Measurements from ENCODE around the gene RASA4B. TPM values are rescaled to one million over a fixed set of nuclear protein-coding genes. Genes with fewer than 3 reads are reported as not detected.
"Not testable (repeated sequence)": the region's sequence is repeated elsewhere in the genome, so short reads cannot be mapped to it uniquely, and the experiment has no call there.

Gene RASA4B
- total and polyA plus RNA-seq, 2 donors, result 6.1 to 19.9 TPM

GRCh38 chr7:102474116-102474515, 43.5 kb downstream of the RASA4B start:
- not testable (repeated sequence) for DNase-seq (ENCODE audit: extremely low spot score); H3K36me3 ChIP-seq (ENCODE audit: insufficient read depth); H3K4me1 ChIP-seq (ENCODE audit: insufficient read depth); H3K4me3 ChIP-seq (ENCODE audit: low read depth, low read length); H3K27ac ChIP-seq (ENCODE audit: low read depth)
- 80% methylated on average over 13 of the region's 14 CpGs for WGBS

DNA sequence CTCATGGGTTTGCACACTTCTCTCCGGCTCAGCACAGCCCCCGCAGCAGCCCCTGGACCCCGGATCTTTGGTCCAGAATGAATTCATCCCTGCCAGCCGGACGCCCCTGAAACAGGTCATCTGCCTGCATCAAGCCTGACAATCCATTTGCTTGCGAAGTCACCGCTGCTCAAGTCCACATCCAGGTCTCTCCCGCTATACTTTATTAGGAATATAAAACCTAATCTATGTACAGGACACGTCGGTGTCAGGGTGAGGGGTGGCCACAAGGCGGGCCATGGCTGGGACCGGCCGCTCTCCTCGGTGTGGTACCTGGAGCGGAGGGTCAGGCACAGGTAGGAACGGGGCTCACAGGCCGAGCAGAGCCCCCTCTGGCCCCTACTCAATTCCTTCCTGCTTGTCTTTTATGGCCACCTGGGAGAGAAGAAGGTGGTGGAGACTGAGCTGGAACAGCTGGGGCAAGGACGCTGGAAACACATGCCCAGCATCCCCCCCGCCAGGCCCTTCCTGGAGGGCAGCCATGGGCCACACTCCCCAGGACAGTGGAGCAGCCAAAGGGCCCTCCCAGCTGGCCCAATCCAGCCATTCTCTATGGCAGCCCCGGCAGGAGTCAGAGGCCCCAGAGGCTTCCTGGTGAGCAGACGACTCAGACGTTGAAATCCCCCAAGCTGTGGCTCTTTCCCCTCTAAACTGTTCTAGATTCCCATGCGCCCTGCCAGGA, 44.1 kb downstream of the RASA4B start:
- Histone ChIP-seq H3K4me3 (ENCODE audit: low read depth, low read length) (no peak overlapping the region), H3K4me1 (ENCODE audit: insufficient read depth) (no peaks in the 10 kb centered on the region), H3K27ac (ENCODE audit: low read depth) (no peak overlapping the region), H3K36me3 (ENCODE audit: insufficient read depth) (no peaks in the 10 kb centered on the region)
- no peak for DNase-seq (ENCODE audit: extremely low spot score)
- 77% methylated on average over 23 of the region's 23 CpGs for WGBS

DNA sequence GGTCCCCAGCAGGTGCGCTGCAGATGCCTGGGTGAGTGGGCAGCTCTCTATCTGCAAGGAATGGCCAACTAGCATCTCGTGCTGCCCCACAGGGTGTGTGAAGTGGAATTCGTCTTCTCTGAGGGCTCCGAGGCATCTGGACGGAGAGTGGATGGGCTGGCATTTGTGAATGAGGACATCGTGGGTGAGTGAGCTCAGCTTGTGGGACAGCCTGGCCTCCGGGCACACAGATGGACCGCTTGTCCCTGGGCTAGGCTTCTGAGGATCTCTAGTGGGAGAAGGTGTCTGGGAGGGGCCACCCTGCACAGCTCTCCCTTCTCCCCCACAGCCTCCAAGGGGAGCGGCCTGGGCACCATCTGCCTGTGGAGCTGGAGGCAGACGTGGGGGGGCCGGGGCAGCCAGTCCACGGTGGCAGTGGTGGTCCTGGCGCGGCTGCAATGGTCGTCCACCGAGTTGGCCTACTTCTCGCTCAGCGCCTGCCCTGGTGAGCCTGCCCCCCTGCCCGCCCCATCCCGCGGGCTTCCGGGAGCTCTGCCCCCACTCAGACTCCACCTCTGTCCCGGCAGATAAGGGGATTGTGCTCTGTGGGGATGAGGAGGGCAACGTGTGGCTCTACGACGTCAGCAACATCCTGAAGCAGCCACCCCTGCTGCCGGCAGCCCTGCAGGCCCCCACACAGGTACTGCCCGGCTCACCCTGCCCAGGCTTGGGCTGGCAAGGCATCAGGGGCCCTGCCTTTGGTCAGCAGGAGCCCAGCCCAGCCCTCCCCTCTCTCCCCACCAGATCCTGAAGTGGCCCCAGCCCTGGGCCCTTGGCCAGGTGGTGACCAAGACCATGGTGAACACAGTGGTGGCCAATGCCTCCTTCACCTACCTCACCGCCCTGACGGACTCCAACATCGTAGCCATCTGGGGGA, 45.2 kb downstream of the RASA4B start:
- Histone ChIP-seq H3K4me1 (ENCODE audit: insufficient read depth) (no peaks in the 10 kb centered on the region), H3K36me3 (ENCODE audit: insufficient read depth) (no peaks in the 10 kb centered on the region), H3K4me3 (ENCODE audit: low read depth, low read length) (no peak overlapping the region), H3K27ac (ENCODE audit: low read depth) (no peak overlapping the region)
- WGBS, result 71% methylated on average over 31 of the region's 31 CpGs
- DNase-seq (ENCODE audit: extremely low spot score), result no peak

GRCh38 chr7:102471791-102472125, 45.8 kb downstream of the RASA4B start:
- no peaks in the 10 kb centered on the region for H3K36me3 ChIP-seq (ENCODE audit: insufficient read depth)
- WGBS, result 82% methylated on average over 6 of the region's 6 CpGs
- no peak for DNase-seq (ENCODE audit: extremely low spot score)
- no peak overlapping the region for H3K27ac ChIP-seq (ENCODE audit: low read depth)
- H3K4me3 ChIP-seq (ENCODE audit: low read depth, low read length), result no peak overlapping the region
- H3K4me1 ChIP-seq (ENCODE audit: insufficient read depth), result no peaks in the 10 kb centered on the region

DNA sequence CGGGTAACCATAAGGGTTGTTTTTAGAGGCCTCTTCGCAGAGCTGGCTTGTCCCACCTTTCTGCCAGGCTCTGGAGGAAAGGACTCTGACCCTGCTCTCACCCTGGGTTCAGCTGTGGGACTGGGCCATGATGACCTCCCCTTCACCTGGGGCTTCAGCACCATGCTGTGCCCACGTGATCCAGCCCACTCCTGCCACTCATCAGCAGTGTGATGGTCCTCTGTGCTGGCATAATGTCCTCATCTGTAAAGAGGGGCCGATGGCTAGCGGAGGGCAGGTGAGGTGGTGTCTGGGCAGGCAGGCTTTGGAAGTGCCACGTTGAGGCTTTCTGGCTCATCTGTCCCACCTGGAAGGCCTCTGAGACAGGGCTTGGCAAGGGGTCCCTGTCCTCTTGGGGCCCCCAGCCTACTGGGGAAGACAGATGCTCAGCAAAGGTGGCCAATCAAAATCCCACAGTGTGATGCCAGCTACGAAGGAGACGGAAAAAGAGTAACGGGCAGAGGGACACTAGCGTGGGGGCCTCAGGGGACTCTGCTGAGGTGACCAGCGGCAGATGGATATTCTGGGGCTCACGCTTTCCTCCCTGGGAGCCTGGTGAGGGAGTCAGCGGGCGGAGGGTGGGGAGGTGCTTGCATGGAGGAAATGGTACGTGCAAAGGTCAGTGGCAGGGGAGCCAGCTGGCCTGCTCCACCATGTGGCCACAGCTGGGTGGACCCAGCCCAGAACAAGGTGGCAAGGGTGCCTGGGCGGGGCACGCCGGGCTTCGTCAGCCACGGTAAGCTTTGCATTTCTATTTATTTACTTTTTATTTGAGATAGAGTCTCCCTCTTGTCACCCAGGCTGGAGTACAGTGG, 47.4 kb downstream of the RASA4B start:
- no peaks in the 10 kb centered on the region for H3K36me3 ChIP-seq (ENCODE audit: insufficient read depth)
- H3K4me1 ChIP-seq (ENCODE audit: insufficient read depth), result no peaks in the 10 kb centered on the region
- H3K27ac ChIP-seq (ENCODE audit: low read depth), result no peak overlapping the region
- DNase-seq (ENCODE audit: extremely low spot score), result no peak
- 87% methylated on average over 20 of the region's 20 CpGs for WGBS
- H3K4me3 ChIP-seq (ENCODE audit: low read depth, low read length), result no peak overlapping the region

DNA sequence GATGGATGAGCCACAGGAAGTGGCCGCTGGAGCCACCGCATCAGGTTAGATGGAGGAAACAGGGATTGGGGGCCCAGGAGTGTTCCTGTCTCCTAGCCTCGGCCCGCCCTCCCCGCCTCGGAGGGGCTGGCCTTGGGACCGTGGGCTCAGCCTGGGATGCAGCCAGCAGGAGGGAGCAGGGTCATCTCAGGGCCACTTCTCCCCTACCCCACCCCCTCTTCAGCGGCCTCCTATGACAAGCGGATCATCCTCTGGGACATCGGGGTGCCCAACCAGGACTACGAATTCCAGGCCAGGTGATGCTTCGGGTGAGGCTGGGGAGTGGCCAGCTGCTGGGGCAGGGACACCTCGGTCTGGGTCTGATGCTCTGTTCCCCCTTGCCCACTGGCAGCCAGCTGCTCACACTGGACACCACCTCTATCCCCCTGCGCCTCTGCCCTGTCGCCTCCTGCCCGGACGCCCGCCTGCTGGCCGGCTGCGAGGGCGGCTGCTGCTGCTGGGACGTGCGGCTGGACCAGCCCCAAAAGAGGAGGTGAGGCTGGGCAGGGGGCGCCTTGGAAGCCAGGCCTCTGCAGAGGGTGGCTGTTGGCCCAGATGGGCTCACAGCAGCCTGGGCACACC, 48.1 kb downstream of the RASA4B start:
- Histone ChIP-seq H3K4me3 (ENCODE audit: low read depth, low read length) (no peak overlapping the region), H3K27ac (ENCODE audit: low read depth) (no peak overlapping the region), H3K4me1 (ENCODE audit: insufficient read depth) (no peaks in the 10 kb centered on the region), H3K36me3 (ENCODE audit: insufficient read depth) (no peaks in the 10 kb centered on the region)
- WGBS, result 90% methylated on average over 24 of the region's 24 CpGs
- DNase-seq (ENCODE audit: extremely low spot score), result no peak

DNA sequence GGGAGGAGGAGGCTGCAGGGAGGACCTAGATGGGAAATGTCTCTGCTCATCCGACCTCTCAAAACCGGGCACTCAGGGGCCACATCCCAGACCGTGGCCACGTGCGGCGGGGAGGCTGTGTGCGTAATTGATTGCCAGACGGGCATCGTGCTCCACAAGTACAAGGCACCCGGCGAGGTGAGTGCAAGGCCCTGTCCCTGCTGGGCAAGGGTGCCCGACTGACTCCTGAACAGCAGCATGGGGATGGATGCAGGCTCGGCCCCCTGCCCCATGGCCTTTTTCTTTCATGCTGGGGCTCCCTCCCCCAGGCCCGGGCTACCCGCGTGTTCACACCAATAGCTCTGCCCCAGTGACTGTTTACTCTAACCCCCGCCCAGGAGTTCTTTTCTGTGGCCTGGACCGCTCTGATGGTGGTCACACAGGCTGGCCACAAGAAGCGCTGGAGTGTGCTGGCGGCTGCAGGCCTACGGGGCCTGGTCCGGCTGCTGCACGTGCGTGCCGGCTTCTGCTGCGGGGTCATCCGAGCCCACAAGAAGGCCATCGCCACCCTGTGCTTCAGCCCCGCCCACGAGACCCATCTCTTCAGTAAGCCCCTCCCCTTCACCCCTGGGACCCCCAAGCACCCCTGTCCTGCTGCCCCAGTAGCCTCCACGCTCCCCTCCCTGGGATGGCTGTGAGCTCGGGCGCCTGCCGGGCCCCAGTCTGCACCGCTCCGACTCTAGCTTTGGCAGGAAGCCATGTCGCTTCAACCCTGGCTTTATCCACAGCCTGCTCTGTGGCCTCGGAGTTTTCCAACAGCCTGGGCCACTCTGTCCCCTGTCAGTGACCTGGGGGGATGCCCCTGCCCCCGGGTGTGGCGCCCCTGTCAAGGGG, 48.9 kb downstream of the RASA4B start:
- H3K27ac ChIP-seq (ENCODE audit: low read depth), result no peak overlapping the region
- DNase-seq (ENCODE audit: extremely low spot score), result no peak
- WGBS, result 89% methylated on average over 40 of the region's 40 CpGs
- H3K36me3 ChIP-seq (ENCODE audit: insufficient read depth), result no peaks in the 10 kb centered on the region
- H3K4me1 ChIP-seq (ENCODE audit: insufficient read depth), result no peaks in the 10 kb centered on the region
- no peak overlapping the region for H3K4me3 ChIP-seq (ENCODE audit: low read depth, low read length)

DNA sequence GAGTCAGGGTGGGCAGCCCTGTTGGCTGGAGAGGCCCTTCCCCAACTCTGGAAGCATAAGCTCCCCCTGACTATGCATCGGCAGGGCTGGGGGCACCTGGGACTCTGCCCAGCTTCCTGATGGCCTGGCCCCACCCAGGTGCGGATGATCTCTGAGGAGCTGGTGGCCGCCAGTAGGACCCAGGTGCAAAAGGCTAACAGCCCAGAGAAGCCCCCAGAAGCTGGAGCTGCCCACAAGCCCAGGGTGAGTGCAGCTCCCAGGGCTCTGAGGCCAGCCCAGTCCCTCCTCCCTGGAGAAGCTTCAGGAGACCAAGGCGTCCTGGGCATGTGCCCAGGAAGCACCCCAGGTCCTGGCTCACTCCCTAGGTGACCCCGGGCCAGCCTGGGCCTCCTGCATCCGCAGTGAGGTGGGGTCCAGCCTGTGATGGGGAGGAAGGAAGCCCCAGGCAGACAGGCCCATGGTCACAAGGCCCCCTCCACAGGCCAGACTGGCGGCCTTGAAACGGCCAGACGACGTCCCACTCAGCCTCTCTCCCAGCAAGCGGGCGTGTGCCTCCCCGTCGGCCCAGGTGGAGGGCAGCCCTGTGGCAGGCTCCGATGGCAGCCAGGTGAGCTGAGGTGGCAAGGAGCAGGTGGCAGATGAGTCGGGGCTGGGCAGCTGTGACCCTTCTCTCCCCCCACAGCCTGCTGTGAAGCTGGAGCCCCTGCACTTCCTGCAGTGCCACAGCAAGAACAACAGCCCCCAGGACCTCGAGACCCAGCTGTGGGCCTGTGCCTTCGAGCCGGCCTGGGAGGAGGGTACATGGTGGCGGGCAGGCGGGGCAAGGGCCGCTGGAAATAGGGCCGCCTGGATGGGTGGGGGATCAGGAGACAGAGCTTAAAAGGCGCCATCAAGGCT, 49.7 kb downstream of the RASA4B start:
- no peak overlapping the region for H3K4me3 ChIP-seq (ENCODE audit: low read depth, low read length)
- no peaks in the 10 kb centered on the region for H3K4me1 ChIP-seq (ENCODE audit: insufficient read depth)
- DNase-seq (ENCODE audit: extremely low spot score), result no peak
- no peaks in the 10 kb centered on the region for H3K36me3 ChIP-seq (ENCODE audit: insufficient read depth)
- H3K27ac ChIP-seq (ENCODE audit: low read depth), result no peak overlapping the region
- WGBS, result 92% methylated on average over 24 of the region's 24 CpGs

GRCh38 chr7:102466097-102466496, 51.5 kb downstream of the RASA4B start:
- H3K4me1 ChIP-seq (ENCODE audit: insufficient read depth), result no peaks in the 10 kb centered on the region
- no peak overlapping the region for H3K4me3 ChIP-seq (ENCODE audit: low read depth, low read length)
- no peaks in the 10 kb centered on the region for H3K36me3 ChIP-seq (ENCODE audit: insufficient read depth)
- no peak for DNase-seq (ENCODE audit: extremely low spot score)
- 95% methylated on average over 7 of the region's 7 CpGs for WGBS
- no peak overlapping the region for H3K27ac ChIP-seq (ENCODE audit: low read depth)

- WGBS, result under 1% methylated on average over 81 of the region's 81 CpGs
- Histone ChIP-seq H3K4me1 (ENCODE audit: insufficient read depth) (no peaks in the 10 kb centered on the region), H3K27ac (ENCODE audit: low read depth) (peak within 1 kb of the TSS; percentile 12), H3K36me3 (ENCODE audit: insufficient read depth) (no peaks in the 10 kb centered on the region), H3K4me3 (ENCODE audit: low read depth, low read length) (peak within 1 kb of the TSS; percentile 77)
- DNase-seq (ENCODE audit: extremely low spot score), result peak; percentile 54
Measured at GRCh38 chr7:102464577-102465280, 52.8 kb downstream of the RASA4B start, which contains the start of the genes ALKBH4 and LRWD1. Gene ALKBH4 (minus strand): TSS chr7:102464863. CDS start chr7:102464836, 27 bp downstream. Gene LRWD1 (plus strand): TSS chr7:102464984. CDS start chr7:102465081, 97 bp downstream.

DNA sequence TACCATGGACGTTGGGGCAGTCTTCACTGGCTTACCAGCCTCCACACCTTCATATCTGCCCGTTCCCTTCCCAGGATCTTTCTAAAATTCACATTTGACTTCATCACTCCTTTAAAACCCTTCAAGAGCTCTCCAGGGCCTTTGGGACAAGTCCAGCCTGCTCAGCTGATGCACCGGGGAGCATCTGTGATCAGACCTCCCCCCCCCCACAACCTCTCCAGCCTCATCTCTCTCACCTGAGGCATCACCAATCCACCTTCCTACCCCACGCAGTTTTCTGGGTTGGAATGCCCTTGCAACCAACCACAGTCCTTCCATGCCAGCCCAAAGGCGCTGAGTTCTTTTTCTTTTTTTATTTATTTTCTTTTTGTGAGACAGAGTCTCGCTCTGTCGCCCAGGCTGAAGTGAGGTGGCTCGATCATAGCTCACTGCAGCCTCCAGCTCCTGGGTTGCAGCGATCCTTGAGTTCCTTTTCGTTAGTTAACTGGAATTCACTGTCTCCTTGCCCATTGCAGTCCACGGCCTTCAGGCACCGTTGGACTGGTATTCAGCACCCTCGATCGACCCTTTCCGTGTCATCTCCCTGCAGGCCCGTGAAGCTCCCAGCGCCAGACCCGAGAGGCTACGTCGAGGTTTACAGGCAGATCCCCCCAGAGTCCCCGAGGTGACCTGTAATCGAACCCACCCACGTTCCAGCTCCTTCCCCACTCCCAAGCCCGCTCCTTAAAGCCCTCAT, 53.6 kb downstream of the RASA4B start:
- H3K4me1 ChIP-seq (ENCODE audit: insufficient read depth), result no peaks in the 10 kb centered on the region
- DNase-seq (ENCODE audit: extremely low spot score), result no peak
- WGBS, result 10% methylated on average over 24 of the region's 24 CpGs

More for the DNA sequence above, 53.6 kb downstream of the RASA4B start:
- H3K4me3 ChIP-seq (ENCODE audit: low read depth, low read length), result peak overlapping the region; percentile 77
- H3K27ac ChIP-seq (ENCODE audit: low read depth), result no peak overlapping the region
- no peaks in the 10 kb centered on the region for H3K36me3 ChIP-seq (ENCODE audit: insufficient read depth)

Data from urinary bladder (tissue), 4 donors.